ENCODE measurements around the gene TRIM24. TPM values are rescaled to one million over a fixed set of nuclear protein-coding genes. Genes with fewer than 3 reads are reported as not detected.
"Not testable (repeated sequence)": the region's sequence is repeated elsewhere in the genome, so short reads cannot be mapped to it uniquely, and the experiment has no call there.

TRIM24 gene
- total RNA-seq: 10 to 100 TPM; 14.2 to 18.9 TPM

DNA sequence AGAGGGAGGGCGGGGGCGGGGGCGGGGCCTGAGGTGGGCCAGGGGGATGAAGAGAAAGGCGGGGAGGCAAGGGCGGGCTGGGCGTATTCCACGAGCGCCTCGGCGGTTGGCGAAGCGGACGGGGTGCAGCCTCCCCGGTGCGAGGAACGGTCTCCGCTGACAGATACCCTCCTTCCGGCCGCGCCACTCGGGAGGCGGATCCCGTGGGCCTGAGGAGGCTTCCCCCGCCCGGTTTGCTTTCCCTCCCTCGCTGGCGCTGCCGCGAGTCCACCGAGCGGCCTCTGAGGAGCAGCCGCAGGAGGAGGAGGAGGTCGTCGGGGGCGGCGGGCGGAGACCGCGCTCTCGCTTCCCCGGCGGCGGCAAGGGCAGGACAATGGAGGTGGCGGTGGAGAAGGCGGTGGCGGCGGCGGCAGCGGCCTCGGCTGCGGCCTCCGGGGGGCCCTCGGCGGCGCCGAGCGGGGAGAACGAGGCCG, at the start of gene TRIM24:
Gene TRIM24, plus strand, starts transcription at position 84 of the 473 bp plus-strand sequence. Its CDS starts 290 bp downstream, at position 374.
- H3K9me3 Mint-ChIP-seq (ENCODE audit: low read depth): no peaks in the 10 kb centered on the region
- H3K4me3 Mint-ChIP-seq: peak within 1 kb of the TSS; percentile 85
- no peaks in the 10 kb centered on the region for H3K27me3 Mint-ChIP-seq
- peak; percentile 86 for ATAC-seq
- H3K4me1 Mint-ChIP-seq: peaks cover 31% of the 10 kb centered on the region
- POLR2A ChIA-PET: no interaction called here
- H3K27ac Mint-ChIP-seq: peak within 1 kb of the TSS; percentile 85
- DNase-seq: no peak
- peaks cover 6% of the 10 kb centered on the region for H3K36me3 Mint-ChIP-seq (ENCODE audit: low read depth)
- CTCF ChIA-PET: interaction anchor here (0.7 kb wide), 1 partner anchor 166 kb away, joined by 3 read pairs; no protein-coding TSS in a partner anchor
- intact Hi-C loops (cut with DNase I, micrococcal nuclease): loop anchor here (1.0 to 5.0 kb wide), 11 partner anchors 277 to 900 kb away; partner anchors contain the start of genes CREB3L2 (in 1 of the 2), FMC1 (in 1 of the 2), LUC7L2 (in 1 of the 2) and UBN2 (in 1 of the 2)

GRCh38 chr7:138412077-138412476, 48.0 kb upstream of the TRIM24 start:
- H3K9me3 Mint-ChIP-seq (ENCODE audit: low read depth); ATAC-seq; H3K27ac Mint-ChIP-seq; H3K4me3 Mint-ChIP-seq; POLR2A ChIA-PET; H3K4me1 Mint-ChIP-seq; DNase-seq; H3K36me3 Mint-ChIP-seq (ENCODE audit: low read depth); CTCF ChIA-PET; intact Hi-C loops (cut with DNase I, micrococcal nuclease); H3K27me3 Mint-ChIP-seq: not testable (repeated sequence)

GRCh38 chr7:138412921-138413320, 47.1 kb upstream of the TRIM24 start:
- not testable (repeated sequence) for H3K36me3 Mint-ChIP-seq (ENCODE audit: low read depth); ATAC-seq

DNA sequence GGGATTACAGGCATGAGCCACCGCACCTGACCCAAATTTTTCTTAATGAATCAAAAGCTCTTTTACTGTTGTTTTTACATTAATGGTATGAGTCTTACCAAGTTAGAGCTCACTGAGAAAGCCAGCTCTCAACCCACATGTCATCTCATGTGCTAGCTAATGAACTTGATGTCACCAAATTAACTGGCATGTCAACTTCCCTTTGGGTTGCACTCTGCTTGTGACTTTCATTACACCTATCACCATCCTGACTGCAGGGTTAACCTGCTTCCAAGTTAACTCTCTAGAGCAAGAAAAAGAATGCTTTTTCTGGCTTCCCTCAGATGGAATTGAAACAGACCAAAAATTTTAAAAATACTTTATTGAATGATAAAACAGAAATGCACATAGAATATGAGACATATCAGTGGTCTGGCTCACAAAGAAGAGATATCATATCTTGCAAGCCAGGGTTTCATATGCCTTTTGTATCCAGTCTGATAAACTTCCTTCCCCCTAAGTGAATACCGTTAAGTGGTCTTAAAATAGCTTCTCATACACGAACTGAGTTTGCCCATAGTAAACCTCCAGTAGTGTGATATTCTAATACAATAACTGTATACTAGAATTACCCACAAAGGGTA, 42.9 kb upstream of the TRIM24 start:
- Mint-ChIP-seq H3K4me1 (no peaks in the 10 kb centered on the region), H3K9me3 (ENCODE audit: low read depth) (peaks cover 2% of the 10 kb centered on the region), H3K27ac (no peak overlapping the region), H3K4me3 (no peak overlapping the region), H3K36me3 (ENCODE audit: low read depth) (no peaks in the 10 kb centered on the region), H3K27me3 (no peaks in the 10 kb centered on the region)
- ATAC-seq (no peak), DNase-seq (no peak)
- intact Hi-C loops (cut with DNase I, micrococcal nuclease): no loop called here
- CTCF ChIA-PET: interaction anchor here (0.6 to 0.7 kb wide), 2 partner anchors 9 to 23 kb away, joined by 3 to 4 read pairs; no protein-coding TSS in a partner anchor
- POLR2A ChIA-PET: no interaction called here

More at GRCh38 chr7:138412921-138413320, 47.1 kb upstream of the TRIM24 start:
- CTCF ChIA-PET: interaction anchor here (0.6 kb wide), 1 partner anchor 109 kb away, joined by 3 read pairs; no protein-coding TSS in a partner anchor
- DNase-seq; H3K27ac Mint-ChIP-seq; H3K9me3 Mint-ChIP-seq (ENCODE audit: low read depth); POLR2A ChIA-PET; H3K27me3 Mint-ChIP-seq; H3K4me1 Mint-ChIP-seq; H3K4me3 Mint-ChIP-seq; intact Hi-C loops (cut with DNase I, micrococcal nuclease): not testable (repeated sequence)

DNA sequence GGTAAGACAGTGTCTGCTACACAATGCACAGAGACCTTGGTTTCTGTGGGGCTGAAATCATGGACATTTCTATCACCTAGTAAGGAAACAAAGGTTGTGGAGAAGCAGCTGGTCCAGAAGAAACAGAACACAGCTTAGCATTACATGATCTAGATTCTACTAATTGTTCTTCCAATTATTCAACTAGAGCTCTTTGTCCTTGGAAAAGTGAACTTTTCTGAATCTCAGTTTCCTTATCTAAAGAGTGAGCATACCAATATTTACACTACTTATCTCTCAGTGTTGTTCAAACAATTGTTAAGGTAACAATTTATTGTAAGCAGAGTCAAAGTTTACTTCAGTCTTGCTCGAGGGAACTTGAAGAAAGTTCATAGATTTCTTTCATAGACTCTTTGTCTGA, 42.3 kb upstream of the TRIM24 start:
- intact Hi-C loops (cut with DNase I, micrococcal nuclease): no loop called here
- ChIA-PET CTCF (interaction anchor here (0.7 kb wide), 1 partner anchor 10 kb away, joined by 3 read pairs; no protein-coding TSS in a partner anchor), POLR2A (no interaction called here)
- no peaks in the 10 kb centered on the region for H3K4me1 Mint-ChIP-seq
- no peaks in the 10 kb centered on the region for H3K36me3 Mint-ChIP-seq (ENCODE audit: low read depth)
- H3K27me3 Mint-ChIP-seq: no peaks in the 10 kb centered on the region
- peaks cover 2% of the 10 kb centered on the region for H3K9me3 Mint-ChIP-seq (ENCODE audit: low read depth)
- H3K4me3 Mint-ChIP-seq: no peak overlapping the region
- DNase-seq (no peak), ATAC-seq (no peak)
- no peak overlapping the region for H3K27ac Mint-ChIP-seq

DNA sequence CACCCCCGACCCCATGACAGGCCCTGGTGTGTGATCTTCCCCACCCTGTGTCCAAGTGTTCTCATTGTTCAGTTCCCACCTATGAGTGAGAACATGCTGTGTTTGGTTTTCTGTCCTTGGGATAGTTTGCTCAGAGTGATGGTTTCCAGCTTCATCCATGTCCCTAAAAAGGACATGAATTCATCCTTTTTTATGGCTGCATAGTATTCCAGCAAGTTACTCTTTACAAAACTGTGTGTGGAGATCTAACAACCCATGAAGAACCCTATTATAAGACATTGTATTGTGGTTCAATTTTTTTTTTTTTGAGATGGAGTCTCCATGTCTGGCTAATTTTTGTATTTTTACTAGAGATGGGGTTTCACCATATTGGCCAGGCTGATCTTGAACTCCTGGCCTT, 41.7 kb upstream of the TRIM24 start:
- POLR2A ChIA-PET; DNase-seq; H3K36me3 Mint-ChIP-seq (ENCODE audit: low read depth); H3K9me3 Mint-ChIP-seq (ENCODE audit: low read depth); H3K4me3 Mint-ChIP-seq; H3K27me3 Mint-ChIP-seq; H3K4me1 Mint-ChIP-seq; ATAC-seq; H3K27ac Mint-ChIP-seq; intact Hi-C loops (cut with DNase I, micrococcal nuclease); CTCF ChIA-PET: not testable (repeated sequence)

DNA sequence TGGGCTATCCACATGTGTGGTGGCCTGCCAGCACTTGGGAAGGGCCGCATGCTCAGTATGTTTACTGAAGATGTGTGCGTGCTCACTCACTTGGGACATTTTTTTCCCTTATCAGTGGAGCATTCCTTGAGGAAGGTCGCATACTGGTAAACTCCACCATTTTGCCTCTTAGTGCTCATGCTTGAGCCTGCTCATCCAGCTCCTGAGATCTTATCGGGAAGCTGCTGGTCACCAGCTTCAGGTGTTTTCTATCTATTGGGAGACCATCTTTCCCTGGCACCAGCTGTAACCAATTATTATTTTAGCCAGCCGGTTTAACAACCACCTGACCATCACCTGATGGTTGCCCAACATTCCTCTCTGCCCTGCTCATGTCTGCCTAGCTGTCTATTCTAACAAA, 35.0 kb upstream of the TRIM24 start:
- peaks cover 3% of the 10 kb centered on the region for H3K27me3 Mint-ChIP-seq
- POLR2A ChIA-PET: no interaction called here
- ATAC-seq: no peak
- no peaks in the 10 kb centered on the region for H3K4me1 Mint-ChIP-seq
- no peak overlapping the region for H3K27ac Mint-ChIP-seq
- H3K36me3 Mint-ChIP-seq (ENCODE audit: low read depth): peaks cover 1% of the 10 kb centered on the region
- CTCF ChIA-PET: no interaction called here
- intact Hi-C loops (cut with DNase I, micrococcal nuclease): no loop called here
- H3K4me3 Mint-ChIP-seq: no peak overlapping the region
- peaks cover 11% of the 10 kb centered on the region for H3K9me3 Mint-ChIP-seq (ENCODE audit: low read depth)
- no peak for DNase-seq

DNA sequence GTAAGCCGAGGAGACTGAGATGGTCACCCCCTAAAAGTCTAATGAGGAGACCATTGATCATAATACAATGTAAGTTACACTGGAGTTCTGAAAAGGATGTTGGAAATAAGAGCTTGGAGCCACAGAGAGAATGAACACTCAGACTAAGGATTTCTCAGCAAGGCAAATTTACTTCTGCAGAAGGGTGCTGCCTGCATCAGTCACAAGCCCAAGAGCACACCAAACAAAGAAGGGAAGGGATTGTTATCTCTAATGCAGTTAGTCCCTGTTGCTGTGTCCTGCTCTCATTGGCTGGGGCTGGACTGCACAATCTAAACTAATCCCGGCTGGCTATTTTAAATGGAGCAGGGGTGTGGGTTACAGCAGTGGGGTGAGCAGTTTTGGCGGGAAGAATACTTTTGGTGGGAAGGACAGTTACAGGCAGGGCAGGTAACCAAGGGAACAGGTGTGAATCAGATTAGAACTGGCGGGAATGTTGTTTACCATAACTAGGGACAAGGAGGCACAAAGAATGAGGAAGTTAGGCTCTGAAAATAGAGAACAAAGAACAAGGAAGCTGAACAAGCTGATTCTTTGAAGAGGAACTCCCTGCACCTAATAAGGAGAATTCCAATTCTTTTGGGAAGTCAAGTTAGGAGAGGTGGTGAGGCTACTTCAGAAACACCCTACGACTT, 30.3 kb upstream of the TRIM24 start:
- CTCF ChIA-PET: interaction anchor here (0.6 kb wide), 1 partner anchor 511 kb away, joined by 4 read pairs; no protein-coding TSS in a partner anchor
- Mint-ChIP-seq H3K27me3 (no peaks in the 10 kb centered on the region), H3K4me3 (no peak overlapping the region), H3K4me1 (no peaks in the 10 kb centered on the region), H3K27ac (no peak overlapping the region), H3K36me3 (ENCODE audit: low read depth) (peaks cover 1% of the 10 kb centered on the region), H3K9me3 (ENCODE audit: low read depth) (peaks cover 19% of the 10 kb centered on the region)
- ATAC-seq (no peak), DNase-seq (no peak)
- POLR2A ChIA-PET: no interaction called here
- intact Hi-C loops (cut with DNase I, micrococcal nuclease): no loop called here

GRCh38 chr7:138431517-138431916, 28.5 kb upstream of the TRIM24 start:
- CTCF ChIA-PET: interaction anchor here (1.1 kb wide), 1 partner anchor 27 kb away, joined by 4 read pairs; no protein-coding TSS in a partner anchor
- Mint-ChIP-seq H3K27me3 (no peaks in the 10 kb centered on the region), H3K27ac (no peak overlapping the region), H3K4me3 (no peak overlapping the region), H3K4me1 (no peaks in the 10 kb centered on the region), H3K9me3 (ENCODE audit: low read depth) (peaks cover 23% of the 10 kb centered on the region), H3K36me3 (ENCODE audit: low read depth) (peaks cover 1% of the 10 kb centered on the region)
- DNase-seq: no peak
- POLR2A ChIA-PET: no interaction called here
- intact Hi-C loops (cut with DNase I, micrococcal nuclease): no loop called here
- ATAC-seq: no peak

GRCh38 chr7:138433583-138434443, 26.2 kb upstream of the TRIM24 start:
- intact Hi-C loops (cut with DNase I, micrococcal nuclease): no loop called here
- no peak overlapping the region for H3K27ac Mint-ChIP-seq
- no peaks in the 10 kb centered on the region for H3K4me1 Mint-ChIP-seq
- no peak overlapping the region for H3K4me3 Mint-ChIP-seq
- H3K9me3 Mint-ChIP-seq (ENCODE audit: low read depth): peaks cover 20% of the 10 kb centered on the region
- DNase-seq: no peak
- no peaks in the 10 kb centered on the region for H3K27me3 Mint-ChIP-seq
- ChIA-PET CTCF (no interaction called here), POLR2A (no interaction called here)
- H3K36me3 Mint-ChIP-seq (ENCODE audit: low read depth): no peaks in the 10 kb centered on the region
- no peak for ATAC-seq

- ATAC-seq (no peak), DNase-seq (no peak)
- POLR2A ChIA-PET: no interaction called here
- no peaks in the 10 kb centered on the region for H3K36me3 Mint-ChIP-seq (ENCODE audit: low read depth)
- H3K4me1 Mint-ChIP-seq: peaks cover 3% of the 10 kb centered on the region
- intact Hi-C loops (cut with DNase I, micrococcal nuclease): no loop called here
- H3K4me3 Mint-ChIP-seq: no peak overlapping the region
- H3K27ac Mint-ChIP-seq: no peak overlapping the region
- CTCF ChIA-PET: no interaction called here
- H3K27me3 Mint-ChIP-seq: no peaks in the 10 kb centered on the region
- peaks cover 16% of the 10 kb centered on the region for H3K9me3 Mint-ChIP-seq (ENCODE audit: low read depth)
Observed at GRCh38 chr7:138434597-138435019, 25.5 kb upstream of the TRIM24 start.
